GM12872 (cell line): Measurements from ENCODE around the gene GRPR.

ENCODE experiments used
- CTCF ChIP-seq: IDR thresholded peaks from 3 replicates; pipeline ENCODE4 v1.5.1; 2011; ENCODE audit warnings: low read depth, mild to moderate bottlenecking, low read length, moderate library complexity; ENCODE audit not compliant: insufficient read depth

Gene GRPR

GRCh38 chrX:16162391-16162790 is 39.0 kb downstream of the GRPR start:
- no peak for TF ChIP-seq CTCF

GRCh38 chrX:16164748-16165147 is 41.4 kb downstream of the GRPR start:
- no peak for TF ChIP-seq CTCF

- TF ChIP-seq CTCF, result no peak
Measured at GRCh38 chrX:16167181-16167580, 43.8 kb downstream of the GRPR start, which contains the start of gene MAGEB17. Gene MAGEB17, plus strand, starts transcription at chrX:16167481. Its CDS starts 2,902 bp downstream, at chrX:16170383.

GRCh38 chrX:16171039-16171438 is 47.7 kb downstream of the GRPR start:
- TF ChIP-seq CTCF, result no peak

GRCh38 chrX:16171944-16172343 is 48.6 kb downstream of the GRPR start:
- no peak for TF ChIP-seq CTCF

GRCh38 chrX:16172391-16172790 is 49.0 kb downstream of the GRPR start:
- TF ChIP-seq CTCF, result no peak

GRCh38 chrX:16175329-16176061 is 52.1 kb downstream of the GRPR start:
- TF ChIP-seq CTCF, result no peak
